Erythroblast (primary cell): Measurements from ENCODE around the gene GSK3A.

Source experiments
- GATA1 ChIP-seq: IDR thresholded peaks from 2 replicates; pipeline ENCODE4 v1.6.1; 2011; ENCODE audit warnings: low read depth, mild to moderate bottlenecking, control low read depth, low read length, moderate library complexity
- POLR2A ChIP-seq: IDR thresholded peaks from 2 replicates; pipeline ENCODE4 v1.6.1; 2011; ENCODE audit warnings: mild to moderate bottlenecking, low read length

GRCh38 chr19:42232435-42232834 is 10.0 kb downstream of the GSK3A start:
- TF ChIP-seq POLR2A (no peak), GATA1 (no peak)
